ENCODE data around the gene PDP2. TPM values are rescaled to one million over a fixed set of nuclear protein-coding genes. Genes with fewer than 3 reads are reported as not detected.

The PDP2 gene
- total RNA-seq, 2 experiments from 2014 or later = 13.8 to 29.2 TPM

DNA sequence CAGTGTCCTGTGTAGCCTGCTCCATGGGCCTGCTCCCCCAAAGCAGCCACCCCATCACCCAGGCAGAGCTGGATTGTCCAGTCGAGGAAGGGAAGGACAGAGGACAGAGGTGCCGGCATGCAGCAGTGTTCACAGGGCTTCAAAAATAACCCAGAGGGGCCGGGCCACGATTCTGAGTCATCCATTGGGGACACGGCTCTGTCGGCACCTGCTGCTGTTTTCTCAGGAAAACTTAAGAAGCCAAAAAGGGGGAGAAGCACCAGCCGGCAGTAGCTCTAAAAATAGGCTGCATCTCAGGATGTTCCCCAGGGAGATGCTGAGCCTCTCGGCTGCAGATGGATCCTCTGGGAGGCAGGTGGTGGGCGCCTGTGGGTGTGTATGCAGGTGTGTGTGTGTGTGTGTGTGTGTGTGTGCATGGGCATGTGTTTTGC, 34.5 kb upstream of the PDP2 start:
- no peaks in the 10 kb centered on the region for H3K9me3 ChIP-seq (ENCODE audit: low read length)
- H2AFZ ChIP-seq (ENCODE audit: low read length) = no peak overlapping the region
- TF ChIP-seq, protein P1, sequence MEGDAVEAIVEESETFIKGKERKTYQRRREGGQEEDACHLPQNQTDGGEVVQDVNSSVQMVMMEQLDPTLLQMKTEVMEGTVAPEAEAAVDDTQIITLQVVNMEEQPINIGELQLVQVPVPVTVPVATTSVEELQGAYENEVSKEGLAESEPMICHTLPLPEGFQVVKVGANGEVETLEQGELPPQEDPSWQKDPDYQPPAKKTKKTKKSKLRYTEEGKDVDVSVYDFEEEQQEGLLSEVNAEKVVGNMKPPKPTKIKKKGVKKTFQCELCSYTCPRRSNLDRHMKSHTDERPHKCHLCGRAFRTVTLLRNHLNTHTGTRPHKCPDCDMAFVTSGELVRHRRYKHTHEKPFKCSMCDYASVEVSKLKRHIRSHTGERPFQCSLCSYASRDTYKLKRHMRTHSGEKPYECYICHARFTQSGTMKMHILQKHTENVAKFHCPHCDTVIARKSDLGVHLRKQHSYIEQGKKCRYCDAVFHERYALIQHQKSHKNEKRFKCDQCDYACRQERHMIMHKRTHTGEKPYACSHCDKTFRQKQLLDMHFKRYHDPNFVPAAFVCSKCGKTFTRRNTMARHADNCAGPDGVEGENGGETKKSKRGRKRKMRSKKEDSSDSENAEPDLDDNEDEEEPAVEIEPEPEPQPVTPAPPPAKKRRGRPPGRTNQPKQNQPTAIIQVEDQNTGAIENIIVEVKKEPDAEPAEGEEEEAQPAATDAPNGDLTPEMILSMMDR (conservative IDR thresholded peaks at IDR 0.05; ENCODE audit: low read length) = no peak
- TF ChIP-seq EZH2phosphoT487 (IDR thresholded peaks at IDR 0.05; ENCODE audit: borderline replicate concordance, low read depth, low read length) = no peak
- H3K4me3 ChIP-seq (ENCODE audit: low read depth, low read length, poor library complexity, severe bottlenecking) = no peak overlapping the region
- H4K20me1 ChIP-seq (ENCODE audit: insufficient read depth, low read length) = no peaks in the 10 kb centered on the region
- peaks cover 8% of the 10 kb centered on the region for H3K4me1 ChIP-seq (ENCODE audit: insufficient read depth, low read length, poor library complexity, severe bottlenecking)
- ChIA-PET CTCF (ENCODE audit: unreplicated experiment) (interaction anchor here (1.1 kb wide), 1 partner anchor 22 kb away, joined by 5 read pairs; no protein-coding TSS in a partner anchor), POLR2A (interaction anchor here (0.7 kb wide), 1 partner anchor 17 kb away, joined by 3 read pairs; no protein-coding TSS in a partner anchor)
- H3K4me2 ChIP-seq (ENCODE audit: low read length) = no peak overlapping the region
- no peaks in the 10 kb centered on the region for H3K36me3 ChIP-seq (ENCODE audit: insufficient read depth, low read length)
- H3K9me2 ChIP-seq (ENCODE audit: insufficient read depth, low read length) = no peaks in the 10 kb centered on the region
- intact Hi-C loops (cut with micrococcal nuclease; ENCODE audit: unreplicated experiment) = no loop called here
- no peak overlapping the region for H3K27ac ChIP-seq (ENCODE audit: low read depth, low read length, poor library complexity, severe bottlenecking)
- BruUV-seq (replicated peaks) = no TSS peak
- DNase-seq (ENCODE audit: low spot score) = no peak
- no peaks in the 10 kb centered on the region for H3K79me2 ChIP-seq (ENCODE audit: insufficient read depth, low read depth, low read length)

DNA sequence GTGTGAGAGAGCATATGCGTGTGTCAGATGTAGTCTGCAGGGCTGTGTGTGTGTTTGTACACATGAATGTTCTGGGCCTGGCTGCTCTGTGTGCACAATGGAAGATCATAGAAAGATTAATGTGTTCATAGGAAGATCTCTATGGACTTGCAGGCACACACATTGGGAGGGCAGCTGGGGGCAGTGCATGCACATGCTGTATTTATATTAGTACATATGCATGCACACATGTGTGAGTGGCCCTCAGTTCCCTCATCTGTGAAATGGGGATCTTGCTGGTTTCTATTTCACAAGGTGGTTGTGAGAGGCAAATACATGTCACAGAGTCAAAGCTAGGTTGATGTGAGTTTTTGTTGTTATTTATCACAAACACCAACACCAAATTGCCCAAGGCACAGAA, 34.0 kb upstream of the PDP2 start:
- Histone ChIP-seq H4K20me1 (ENCODE audit: insufficient read depth, low read length) (no peaks in the 10 kb centered on the region), H3K9me2 (ENCODE audit: insufficient read depth, low read length) (no peaks in the 10 kb centered on the region), H3K79me2 (ENCODE audit: insufficient read depth, low read depth, low read length) (no peaks in the 10 kb centered on the region), H3K36me3 (ENCODE audit: insufficient read depth, low read length) (no peaks in the 10 kb centered on the region), H3K4me3 (ENCODE audit: low read depth, low read length, poor library complexity, severe bottlenecking) (no peak overlapping the region), H3K4me1 (ENCODE audit: insufficient read depth, low read length, poor library complexity, severe bottlenecking) (peaks cover 5% of the 10 kb centered on the region), H3K4me2 (ENCODE audit: low read length) (no peak overlapping the region), H3K27ac (ENCODE audit: low read depth, low read length, poor library complexity, severe bottlenecking) (no peak overlapping the region), H2AFZ (ENCODE audit: low read length) (no peak overlapping the region), H3K9me3 (ENCODE audit: low read length) (no peaks in the 10 kb centered on the region)
- POLR2A ChIA-PET = interaction anchor here (0.6 to 0.7 kb wide), 2 partner anchors 12 to 18 kb away, joined by 3 to 4 read pairs; no protein-coding TSS in a partner anchor
- intact Hi-C loops (cut with micrococcal nuclease; ENCODE audit: unreplicated experiment) = no loop called here
- no TSS peak for BruUV-seq (replicated peaks)
- no peak for DNase-seq (ENCODE audit: low spot score)
- CTCF ChIA-PET (ENCODE audit: unreplicated experiment) = no interaction called here
- no peak for TF ChIP-seq EZH2phosphoT487 (IDR thresholded peaks at IDR 0.05; ENCODE audit: borderline replicate concordance, low read depth, low read length)
- TF ChIP-seq, protein P1 (conservative IDR thresholded peaks at IDR 0.05; ENCODE audit: low read length) = no peak

DNA sequence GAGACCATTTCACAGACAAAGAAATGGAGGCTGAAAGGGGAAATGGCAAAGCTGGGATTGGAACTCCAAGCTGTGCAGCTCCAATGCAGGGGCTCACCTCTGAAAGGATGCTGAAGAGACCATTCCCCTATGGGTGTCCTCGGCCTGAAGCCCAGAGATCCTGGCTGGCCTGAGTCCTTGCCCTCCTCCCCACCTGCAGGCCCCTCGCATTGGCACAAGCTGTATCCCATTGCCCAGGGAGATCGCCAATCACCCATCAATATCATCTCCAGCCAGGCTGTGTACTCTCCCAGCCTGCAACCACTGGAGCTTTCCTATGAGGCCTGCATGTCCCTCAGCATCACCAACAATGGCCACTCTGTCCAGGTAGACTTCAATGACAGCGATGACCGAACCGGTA, 33.5 kb upstream of the PDP2 start:
- BruUV-seq (replicated peaks) = no TSS peak
- H3K79me2 ChIP-seq (ENCODE audit: insufficient read depth, low read depth, low read length) = no peaks in the 10 kb centered on the region
- POLR2A ChIA-PET = interaction anchor here (0.6 kb wide), 1 partner anchor 13 kb away, joined by 4 read pairs; no protein-coding TSS in a partner anchor

More for the DNA sequence above, 33.5 kb upstream of the PDP2 start:
- TF ChIP-seq EZH2phosphoT487 (IDR thresholded peaks at IDR 0.05; ENCODE audit: borderline replicate concordance, low read depth, low read length) = no peak
- TF ChIP-seq, protein P1 (conservative IDR thresholded peaks at IDR 0.05; ENCODE audit: low read length) = no peak
- no peak for DNase-seq (ENCODE audit: low spot score)
- no peaks in the 10 kb centered on the region for H3K9me3 ChIP-seq (ENCODE audit: low read length)
- H3K36me3 ChIP-seq (ENCODE audit: insufficient read depth, low read length) = no peaks in the 10 kb centered on the region
- no peaks in the 10 kb centered on the region for H3K9me2 ChIP-seq (ENCODE audit: insufficient read depth, low read length)
- intact Hi-C loops (cut with micrococcal nuclease; ENCODE audit: unreplicated experiment) = no loop called here
- no peak overlapping the region for H3K4me2 ChIP-seq (ENCODE audit: low read length)
- H3K27ac ChIP-seq (ENCODE audit: low read depth, low read length, poor library complexity, severe bottlenecking) = no peak overlapping the region
- CTCF ChIA-PET (ENCODE audit: unreplicated experiment) = no interaction called here
- no peak overlapping the region for H2AFZ ChIP-seq (ENCODE audit: low read length)
- no peaks in the 10 kb centered on the region for H4K20me1 ChIP-seq (ENCODE audit: insufficient read depth, low read length)
- H3K4me3 ChIP-seq (ENCODE audit: low read depth, low read length, poor library complexity, severe bottlenecking) = no peak overlapping the region
- H3K4me1 ChIP-seq (ENCODE audit: insufficient read depth, low read length, poor library complexity, severe bottlenecking) = peaks cover 3% of the 10 kb centered on the region

All from OCI-LY7 (cell line).